ENCODE results near the gene SSC5D. TPM values are rescaled to one million over a fixed set of nuclear protein-coding genes. Genes with fewer than 3 reads are reported as not detected.

SSC5D gene
- total and polyA plus RNA-seq, 9 of the 15 experiments (the other 6 are each of a cell fraction or from before 2014, with no cell fraction given), result 0.04 to 0.71 (median 0.14) TPM; not detected in 2

DNA sequence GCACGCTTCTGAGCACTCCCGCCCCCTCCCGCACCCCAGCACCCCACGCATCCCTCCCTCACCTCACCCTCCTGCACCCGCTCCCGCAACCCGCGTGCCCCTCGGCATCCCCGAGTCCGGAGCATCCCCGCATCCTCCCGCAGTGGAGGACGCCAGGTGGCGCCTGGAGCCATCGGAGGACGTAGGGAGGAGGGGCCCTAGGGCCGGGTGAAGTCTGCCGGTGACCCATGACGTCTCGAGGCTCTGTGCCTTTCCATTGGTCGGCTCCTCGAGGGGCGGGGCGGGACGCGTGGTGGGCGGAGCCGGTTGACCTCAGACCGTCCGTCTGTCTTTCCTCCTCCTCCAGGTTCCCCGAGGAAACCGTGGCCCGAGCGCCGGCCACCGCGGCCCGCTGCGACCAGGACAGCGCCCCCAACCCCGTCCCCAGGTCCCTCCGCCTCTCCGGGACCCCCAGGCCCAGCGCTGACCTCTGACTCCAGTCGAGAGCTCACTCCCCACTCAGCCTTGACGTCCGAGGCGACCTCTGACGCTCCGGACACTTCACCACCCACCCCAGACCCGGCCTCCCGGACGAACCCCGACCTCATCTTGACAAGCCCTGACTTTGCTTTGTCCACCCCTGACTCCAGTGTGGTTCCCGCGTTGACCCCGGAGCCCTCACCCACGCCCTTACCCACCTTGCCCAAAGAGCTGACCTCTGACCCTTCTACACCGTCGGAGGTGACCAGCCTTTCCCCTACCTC lies 28.8 kb downstream of the SSC5D start (continued):
- TF ChIP-seq HNRNPH1 (optimal IDR thresholded peaks at IDR 0.05; ENCODE audit: low read depth, low read length), result no peak
- no peak for TF ChIP-seq E2F3 (CRISPR knock-in tag; IDR thresholded peaks at IDR 0.05)
- TF ChIP-seq GATA2 (CRISPR knock-in tag; IDR thresholded peaks at IDR 0.05), result no peak
- TF ChIP-seq SRSF3 (IDR thresholded peaks at IDR 0.05; ENCODE audit: insufficient read depth, low read length), result no peak
- TF ChIP-seq ZNF41 (CRISPR knock-in tag; conservative IDR thresholded peaks at IDR 0.05), result no peak
- TF ChIP-seq ZNF444 (CRISPR knock-in tag; IDR thresholded peaks at IDR 0.05), result no peak
- TF ChIP-seq, protein P1, sequence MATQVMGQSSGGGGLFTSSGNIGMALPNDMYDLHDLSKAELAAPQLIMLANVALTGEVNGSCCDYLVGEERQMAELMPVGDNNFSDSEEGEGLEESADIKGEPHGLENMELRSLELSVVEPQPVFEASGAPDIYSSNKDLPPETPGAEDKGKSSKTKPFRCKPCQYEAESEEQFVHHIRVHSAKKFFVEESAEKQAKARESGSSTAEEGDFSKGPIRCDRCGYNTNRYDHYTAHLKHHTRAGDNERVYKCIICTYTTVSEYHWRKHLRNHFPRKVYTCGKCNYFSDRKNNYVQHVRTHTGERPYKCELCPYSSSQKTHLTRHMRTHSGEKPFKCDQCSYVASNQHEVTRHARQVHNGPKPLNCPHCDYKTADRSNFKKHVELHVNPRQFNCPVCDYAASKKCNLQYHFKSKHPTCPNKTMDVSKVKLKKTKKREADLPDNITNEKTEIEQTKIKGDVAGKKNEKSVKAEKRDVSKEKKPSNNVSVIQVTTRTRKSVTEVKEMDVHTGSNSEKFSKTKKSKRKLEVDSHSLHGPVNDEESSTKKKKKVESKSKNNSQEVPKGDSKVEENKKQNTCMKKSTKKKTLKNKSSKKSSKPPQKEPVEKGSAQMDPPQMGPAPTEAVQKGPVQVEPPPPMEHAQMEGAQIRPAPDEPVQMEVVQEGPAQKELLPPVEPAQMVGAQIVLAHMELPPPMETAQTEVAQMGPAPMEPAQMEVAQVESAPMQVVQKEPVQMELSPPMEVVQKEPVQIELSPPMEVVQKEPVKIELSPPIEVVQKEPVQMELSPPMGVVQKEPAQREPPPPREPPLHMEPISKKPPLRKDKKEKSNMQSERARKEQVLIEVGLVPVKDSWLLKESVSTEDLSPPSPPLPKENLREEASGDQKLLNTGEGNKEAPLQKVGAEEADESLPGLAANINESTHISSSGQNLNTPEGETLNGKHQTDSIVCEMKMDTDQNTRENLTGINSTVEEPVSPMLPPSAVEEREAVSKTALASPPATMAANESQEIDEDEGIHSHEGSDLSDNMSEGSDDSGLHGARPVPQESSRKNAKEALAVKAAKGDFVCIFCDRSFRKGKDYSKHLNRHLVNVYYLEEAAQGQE (IDR thresholded peaks at IDR 0.05; ENCODE audit: borderline replicate concordance), result peak; percentile 96
- TF ChIP-seq, protein P1 (CRISPR knock-in tag; IDR thresholded peaks at IDR 0.05; ENCODE audit: low read depth), result no peak
- TF ChIP-seq TBP (optimal IDR thresholded peaks at IDR 0.05; ENCODE audit: low read depth, low read length), result peak; percentile 20
- no peak for TF ChIP-seq ZNF436 (CRISPR knock-in tag; IDR thresholded peaks at IDR 0.05)
- TF ChIP-seq, protein P2, sequence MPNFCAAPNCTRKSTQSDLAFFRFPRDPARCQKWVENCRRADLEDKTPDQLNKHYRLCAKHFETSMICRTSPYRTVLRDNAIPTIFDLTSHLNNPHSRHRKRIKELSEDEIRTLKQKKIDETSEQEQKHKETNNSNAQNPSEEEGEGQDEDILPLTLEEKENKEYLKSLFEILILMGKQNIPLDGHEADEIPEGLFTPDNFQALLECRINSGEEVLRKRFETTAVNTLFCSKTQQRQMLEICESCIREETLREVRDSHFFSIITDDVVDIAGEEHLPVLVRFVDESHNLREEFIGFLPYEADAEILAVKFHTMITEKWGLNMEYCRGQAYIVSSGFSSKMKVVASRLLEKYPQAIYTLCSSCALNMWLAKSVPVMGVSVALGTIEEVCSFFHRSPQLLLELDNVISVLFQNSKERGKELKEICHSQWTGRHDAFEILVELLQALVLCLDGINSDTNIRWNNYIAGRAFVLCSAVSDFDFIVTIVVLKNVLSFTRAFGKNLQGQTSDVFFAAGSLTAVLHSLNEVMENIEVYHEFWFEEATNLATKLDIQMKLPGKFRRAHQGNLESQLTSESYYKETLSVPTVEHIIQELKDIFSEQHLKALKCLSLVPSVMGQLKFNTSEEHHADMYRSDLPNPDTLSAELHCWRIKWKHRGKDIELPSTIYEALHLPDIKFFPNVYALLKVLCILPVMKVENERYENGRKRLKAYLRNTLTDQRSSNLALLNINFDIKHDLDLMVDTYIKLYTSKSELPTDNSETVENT (CRISPR knock-in tag; IDR thresholded peaks at IDR 0.05), result no peak
- TF ChIP-seq NCOA2 (IDR thresholded peaks at IDR 0.05; ENCODE audit: partially characterized antibody in 2 of 2), result no peak
- no peak for TF ChIP-seq ETV1 (tag; conservative IDR thresholded peaks at IDR 0.05; ENCODE audit: low read depth)
- TF ChIP-seq ELF2 (CRISPR knock-in tag; IDR thresholded peaks at IDR 0.05), result no peak
- TF ChIP-seq ZFPM2 (CRISPR knock-in tag; IDR thresholded peaks at IDR 0.05), result no peak
- TF ChIP-seq ZNF197 (CRISPR knock-in tag; IDR thresholded peaks at IDR 0.05; ENCODE audit: low read depth), result no peak
- no peak for TF ChIP-seq ARNT (IDR thresholded peaks at IDR 0.05)
- peak; percentile 62 for TF ChIP-seq JUND (IDR thresholded peaks at IDR 0.05; ENCODE audit: borderline replicate concordance, low read depth, low read length)
- TF ChIP-seq JUND (tag; IDR thresholded peaks at IDR 0.05; ENCODE audit: borderline replicate concordance, low read depth, low read length), result no peak; the same call in 2 of the 3 replicates
